Limb (tissue), 2 donors: Measurements from ENCODE around the gene ANKRD60.

Source experiments
- DNase-seq, 2 donors: peaks; one replicate each; pipeline ENCODE4 v3.0.0-alpha.2; 2016; ENCODE audit errors: extremely low spot score in 2 of 2

The ANKRD60 gene

DNA sequence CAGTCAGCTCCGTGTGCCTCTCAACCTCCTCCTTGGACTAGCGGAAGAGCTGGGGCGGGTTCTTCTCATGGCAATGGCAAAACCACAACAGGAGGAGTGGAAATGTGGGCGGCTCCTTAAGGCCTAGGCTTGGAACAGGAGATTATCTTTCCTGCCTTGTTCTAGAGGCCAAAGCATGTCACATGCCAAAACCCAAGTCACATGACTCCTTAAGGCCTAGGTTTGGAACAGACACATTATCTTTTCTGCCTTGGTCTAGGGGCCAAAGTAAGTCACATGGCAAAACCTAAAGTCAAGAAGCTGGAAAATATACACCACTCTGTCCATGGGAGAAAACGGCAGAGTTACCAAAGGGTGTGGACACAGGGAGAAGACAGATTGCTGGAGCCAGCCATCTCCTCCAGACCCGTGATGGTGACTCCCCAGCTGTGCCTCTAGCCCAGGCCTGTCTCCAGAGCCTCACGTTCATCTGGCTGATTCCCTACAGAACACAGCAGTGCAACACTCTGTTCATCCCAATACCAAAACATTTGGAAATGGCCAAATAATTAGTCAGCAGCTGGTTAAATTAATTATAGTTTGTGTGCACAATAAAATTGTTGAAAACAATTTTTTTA is 34.2 kb downstream of the ANKRD60 start:
- no peak for DNase-seq

GRCh38 chr20:58192567-58192966 is 35.9 kb downstream of the ANKRD60 start:
- DNase-seq, result no peak

DNA sequence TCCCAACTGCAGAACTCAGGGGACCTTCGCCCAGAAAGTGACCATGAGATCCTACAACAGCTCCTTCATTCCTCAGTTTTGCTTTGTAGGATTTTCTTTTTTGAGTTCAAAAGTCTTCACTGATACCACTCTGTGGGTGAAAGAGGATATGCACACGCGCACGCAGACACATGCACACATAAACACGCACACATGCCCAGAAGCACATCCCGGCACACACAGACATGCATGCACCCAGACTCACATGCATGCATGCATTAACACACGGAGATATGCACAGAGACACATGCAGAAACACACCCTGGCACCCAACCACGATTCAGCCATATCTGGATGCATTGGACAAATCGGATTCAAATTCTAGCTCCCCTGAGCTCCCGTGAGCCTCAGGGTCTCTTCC is 36.4 kb downstream of the ANKRD60 start:
- no peak for DNase-seq

GRCh38 chr20:58188527-58188926 is 39.9 kb downstream of the ANKRD60 start:
- no peak for DNase-seq

DNA sequence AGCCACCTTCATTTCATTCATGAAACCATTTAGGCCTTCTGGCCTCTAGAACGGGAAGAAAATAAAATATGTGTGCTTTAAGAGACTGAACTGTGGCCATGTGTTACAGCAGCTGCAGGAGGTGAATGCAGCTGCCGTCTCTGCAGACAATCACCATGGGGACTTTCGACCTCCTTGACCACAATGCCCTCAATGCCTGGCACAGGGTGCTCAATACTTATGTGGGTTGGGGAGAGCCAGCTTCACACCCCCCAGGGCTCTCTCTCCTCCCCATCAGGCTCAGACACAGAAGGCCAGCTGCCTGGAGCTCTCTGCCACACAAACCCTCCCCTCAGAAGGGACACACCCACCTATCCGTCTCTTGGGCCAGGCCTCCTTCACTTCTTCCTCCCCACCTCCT is 43.5 kb downstream of the ANKRD60 start:
- no peak for DNase-seq

DNA sequence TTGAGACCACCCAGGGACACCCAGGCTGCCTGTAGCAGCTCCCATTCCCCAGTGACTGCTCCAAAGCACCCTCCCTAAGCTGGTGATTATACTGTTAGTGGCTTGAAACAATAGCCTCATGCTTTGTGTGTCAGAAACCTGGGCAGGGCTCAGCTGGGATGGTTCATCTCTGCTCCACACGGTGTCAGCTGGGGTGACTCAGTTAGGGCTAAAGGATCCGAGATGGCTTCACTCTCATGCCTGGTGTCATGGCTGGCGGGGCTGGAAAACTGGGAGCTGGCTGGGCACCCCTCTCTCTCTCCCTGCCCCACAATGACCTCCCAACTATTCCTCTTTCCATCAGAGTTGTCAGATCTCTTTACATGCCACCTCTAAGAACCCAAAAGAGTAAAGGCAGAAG is 44.4 kb downstream of the ANKRD60 start:
- DNase-seq, result no peak

DNA sequence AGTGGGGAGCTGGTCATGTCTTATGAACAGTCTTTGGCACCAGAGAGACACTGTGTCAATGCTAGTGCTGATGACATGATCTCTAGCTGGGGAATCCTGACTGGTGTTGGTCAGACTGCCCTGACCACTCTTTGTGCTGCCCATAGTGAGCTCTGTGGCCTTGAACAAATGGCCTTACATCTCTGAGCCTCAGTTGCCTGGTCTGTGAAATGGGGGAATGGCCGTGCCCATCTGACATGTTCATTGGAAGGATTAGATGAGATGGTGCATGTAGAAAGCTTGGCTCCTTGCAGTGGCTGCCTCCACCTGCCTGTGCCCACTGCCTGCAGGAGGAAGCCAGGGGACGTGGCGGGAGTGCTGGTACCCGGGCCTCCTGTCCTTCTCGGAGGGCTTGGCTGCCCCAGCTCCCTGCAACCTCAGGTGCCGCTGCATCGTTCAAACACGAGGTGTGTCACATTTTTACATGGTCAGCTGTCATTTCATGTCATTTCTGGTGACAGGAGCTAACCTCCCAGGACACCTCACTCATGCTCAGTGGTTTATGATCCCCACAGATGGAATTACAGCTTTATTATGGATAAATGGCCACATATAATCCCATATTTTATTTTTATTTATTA is 45.8 kb downstream of the ANKRD60 start:
- no peak for DNase-seq

- DNase-seq, result peak; percentile 67 to 91
These were observed 48.9 kb downstream of the ANKRD60 start for GRCh38 chr20:58179432-58180099.

- DNase-seq, result no peak
These were observed 49.4 kb downstream of the ANKRD60 start for GRCh38 chr20:58179083-58179431.

DNA sequence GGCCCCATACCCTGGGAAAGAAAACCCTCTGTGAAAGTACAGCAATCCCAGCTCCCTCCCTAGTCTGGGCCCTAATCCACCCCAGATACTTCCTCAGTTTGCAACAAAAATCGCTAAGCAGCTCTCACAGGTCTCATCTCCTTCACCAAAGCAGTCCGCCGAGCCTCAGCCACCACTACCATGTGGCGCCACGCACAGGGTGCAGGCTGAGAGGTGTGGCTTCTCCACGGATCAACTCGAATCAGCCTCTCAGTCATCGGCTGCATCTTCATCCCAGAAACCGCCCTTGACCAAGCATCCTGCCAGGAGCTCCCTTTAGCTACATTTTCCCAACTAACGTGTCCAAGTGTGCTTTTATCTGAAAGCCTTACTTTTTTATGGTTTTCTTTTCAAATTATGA is 50.7 kb downstream of the ANKRD60 start:
- DNase-seq, result no peak

DNA sequence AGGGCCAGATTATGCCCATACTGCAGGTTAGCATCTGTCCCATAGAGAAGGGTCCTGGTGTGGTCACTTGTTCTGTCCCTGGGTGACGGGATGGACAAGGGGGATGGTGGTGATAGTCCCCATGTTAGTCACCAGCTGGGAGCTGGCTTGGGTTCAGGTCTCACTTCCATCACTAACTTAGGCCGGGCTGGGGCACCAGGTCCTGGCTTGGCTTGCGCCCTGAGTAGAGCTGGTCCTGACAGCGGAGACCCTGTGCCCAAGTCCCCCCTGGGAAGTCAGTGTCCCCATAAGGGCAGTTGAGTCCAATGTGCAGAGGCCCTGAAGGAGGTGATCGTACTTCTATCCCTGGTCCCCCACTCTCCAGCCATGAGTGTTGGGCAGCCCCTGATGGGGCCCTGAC is 52.6 kb downstream of the ANKRD60 start:
- no peak for DNase-seq

DNA sequence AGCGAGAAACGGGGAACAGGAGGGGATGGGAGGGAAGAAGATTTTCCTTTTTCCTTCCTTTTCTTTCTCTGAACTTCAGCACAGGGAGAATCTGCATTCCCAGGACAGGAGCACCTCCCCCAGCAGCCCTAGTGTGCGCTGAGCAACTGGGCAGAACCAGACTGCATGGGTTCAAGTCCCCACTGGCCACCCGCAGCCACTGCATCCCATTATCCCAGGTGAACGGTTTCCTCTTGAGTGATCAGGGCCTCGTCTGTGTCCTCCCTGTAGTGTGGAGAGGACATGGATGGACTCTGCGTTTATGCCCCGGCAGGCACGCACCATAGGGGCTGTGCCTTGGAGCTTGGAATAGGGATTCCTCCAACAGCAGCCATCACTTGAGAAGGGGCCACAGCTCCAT is 53.0 kb downstream of the ANKRD60 start:
- DNase-seq, result no peak

- peak in 1 of 2 donors; percentile 55 for DNase-seq
These were observed 53.7 kb downstream of the ANKRD60 start for GRCh38 chr20:58174708-58175280.

DNA sequence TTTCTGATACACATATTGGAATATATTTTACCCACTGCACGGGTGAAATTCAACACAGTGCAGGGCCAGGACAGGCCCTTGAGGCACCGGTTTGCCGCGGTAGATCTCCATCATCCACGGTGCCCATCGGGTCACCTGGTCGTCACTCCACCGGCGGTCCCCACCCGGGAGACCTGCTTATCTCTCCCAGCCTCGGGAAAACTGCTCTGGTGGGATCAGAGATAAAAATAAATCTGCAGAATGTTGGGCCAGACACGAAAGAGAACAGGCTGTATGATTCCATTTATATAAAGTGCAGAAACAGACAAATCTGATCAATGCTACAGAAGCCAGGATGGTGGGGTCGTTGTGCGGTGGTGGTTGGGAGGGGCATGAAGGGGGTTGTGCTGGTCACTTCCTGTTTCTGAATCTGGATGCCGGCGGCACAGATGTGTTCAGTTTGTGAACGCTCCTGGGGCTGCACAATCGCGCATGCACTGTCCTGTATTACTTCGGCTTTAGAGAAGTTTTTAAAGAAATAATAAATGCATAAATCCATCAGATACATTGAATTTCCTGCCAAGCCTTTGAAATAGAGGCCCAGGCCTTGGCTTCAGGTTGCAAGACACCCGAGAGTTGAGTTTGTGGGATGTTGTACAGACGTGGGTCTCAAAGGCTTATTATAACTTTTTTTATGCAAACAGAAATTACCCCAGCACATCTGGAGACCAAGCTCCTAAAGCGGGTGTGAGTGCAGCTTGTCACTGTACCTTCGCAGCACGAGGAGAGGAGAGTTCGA is 54.3 kb downstream of the ANKRD60 start:
- DNase-seq, result peak; percentile 56 to 75

DNA sequence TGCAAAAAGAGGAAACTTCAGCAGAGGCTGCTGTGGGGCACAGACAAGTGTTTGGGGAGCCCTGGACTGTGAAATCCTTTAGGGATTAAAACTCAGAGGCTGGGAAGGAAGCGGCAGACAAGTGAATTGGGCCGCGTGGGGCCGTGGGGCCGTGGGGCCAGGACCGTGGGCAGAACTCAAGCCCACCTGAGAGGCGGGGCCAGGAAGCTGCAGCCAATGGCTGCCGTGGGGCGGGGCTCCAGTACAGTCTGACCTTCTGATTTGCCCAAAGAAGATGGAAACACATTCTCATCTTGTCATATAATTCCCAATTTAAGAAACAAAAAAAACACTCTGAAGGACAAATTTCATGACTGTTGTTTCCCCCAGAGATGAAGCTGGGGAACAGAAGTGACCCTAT is 55.4 kb downstream of the ANKRD60 start:
- DNase-seq, result no peak

DNA sequence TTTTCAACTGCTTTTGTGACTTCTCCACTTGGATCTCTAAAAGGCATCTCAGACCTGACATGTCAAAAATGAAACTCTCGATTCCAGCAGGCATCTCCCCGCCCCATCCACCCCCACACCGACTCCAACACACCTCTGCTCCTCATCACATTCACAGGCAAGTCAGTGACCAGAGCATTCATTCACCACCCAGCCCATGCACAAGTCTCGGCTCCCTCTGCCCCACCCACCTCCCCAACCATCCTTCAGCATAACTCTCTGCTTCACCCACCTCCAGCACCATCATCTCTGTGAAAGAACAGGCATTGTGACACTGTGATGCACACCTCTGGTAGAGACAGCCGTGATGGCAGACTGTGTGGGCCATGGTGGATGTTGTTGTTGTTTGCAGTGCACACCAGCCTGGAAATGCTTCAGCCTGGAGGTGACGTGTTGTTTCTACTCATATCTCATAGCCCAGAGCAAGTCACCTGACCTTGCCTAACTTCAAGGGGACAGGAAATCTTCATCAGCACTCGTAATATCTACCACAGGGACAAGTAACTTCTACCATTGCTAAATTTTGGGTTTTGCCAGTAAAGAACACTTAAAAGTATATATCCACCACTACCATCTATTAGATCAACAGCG is 56.5 kb downstream of the ANKRD60 start:
- no peak for DNase-seq

DNA sequence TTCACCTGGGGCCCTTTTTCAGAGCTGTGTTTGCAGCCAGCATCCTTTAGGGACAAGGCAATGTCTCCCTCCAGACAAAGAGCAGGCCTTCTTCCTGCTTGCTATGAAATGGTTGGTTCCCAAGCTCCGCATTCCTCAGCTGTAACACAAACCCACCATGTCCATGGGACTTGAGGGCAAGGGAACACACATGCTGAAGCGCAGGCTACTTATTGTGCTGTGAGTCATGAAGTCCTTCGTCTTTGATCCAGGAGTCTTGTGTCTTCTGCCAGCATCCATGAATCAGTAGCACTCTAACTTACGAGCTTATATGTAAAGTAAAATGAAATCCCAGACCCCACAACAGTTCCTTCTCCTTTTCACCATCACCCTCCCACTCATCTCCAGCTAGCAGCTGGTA is 59.0 kb downstream of the ANKRD60 start:
- DNase-seq, result no peak

- no peak for DNase-seq
These were observed 59.6 kb downstream of the ANKRD60 start for GRCh38 chr20:58168843-58169242.

GRCh38 chr20:58167759-58168158 is 60.7 kb downstream of the ANKRD60 start:
- no peak for DNase-seq
